CD14-positive monocyte (primary cell): Measurements from ENCODE around the gene TMEM40. TPM values are rescaled to one million over a fixed set of nuclear protein-coding genes. Genes with fewer than 3 reads are reported as not detected.

Experiments used
- DNase-seq, 3 donors: peaks; one replicate each; pipeline ENCODE4 v3.0.0-alpha.2; 2011 to 2022
- H2AFZ ChIP-seq: 2 replicates; pipeline ENCODE4 v1.6.0; 2012; ENCODE audit warnings: mild to moderate bottlenecking, low read depth, low read length, inconsistent platforms; ENCODE audit not compliant: insufficient read depth, poor library complexity, severe bottlenecking
- H3K27ac ChIP-seq, 2 donors: 1 replicate in 1 of 2; 2 replicates in 1 of 2; pipeline ENCODE4 v1.5.1; 2012 to 2013; ENCODE audit warnings: low read length in 2 of 2, control low read depth in 1 of 2, inconsistent platforms in 1 of 2, low read depth in 1 of 2, mild to moderate bottlenecking in 1 of 2
- H3K27me3 ChIP-seq, 2 donors: one replicate each; pipeline versions ENCODE4 v1.6.0 to v1.6.1; 2011 to 2013; ENCODE audit warnings: low read length in 2 of 2; ENCODE audit not compliant: control insufficient read depth in 2 of 2, insufficient read depth in 2 of 2
- H3K36me3 ChIP-seq, 2 donors: replicated peaks in 1 of 2; 1 replicate in 1 of 2; 2 replicates in 1 of 2; pipeline versions ENCODE4 v1.5.1 to v1.6.1; 2012 to 2013; ENCODE audit warnings: low read length in 2 of 2, control low read depth in 1 of 2, inconsistent platforms in 1 of 2, mild to moderate bottlenecking in 1 of 2; ENCODE audit not compliant: insufficient read depth in 2 of 2, control insufficient read depth in 1 of 2
- H3K4me1 ChIP-seq, 2 donors: 1 replicate in 1 of 2; 2 replicates in 1 of 2; pipeline versions ENCODE4 v1.5.1 to v1.6.1; 2012 to 2013; ENCODE audit warnings: low read length in 2 of 2, control low read depth in 1 of 2, inconsistent platforms in 1 of 2, mild to moderate bottlenecking in 1 of 2, moderate library complexity in 1 of 2; ENCODE audit not compliant: insufficient read depth in 2 of 2, control insufficient read depth in 1 of 2
- H3K4me2 ChIP-seq: replicated peaks from 2 replicates; pipeline ENCODE3; 2012; ENCODE audit warnings: low read length, moderate library complexity, mild to moderate bottlenecking; ENCODE audit not compliant: poor library complexity, severe bottlenecking; ENCODE audit errors: extremely low read depth
- H3K4me3 ChIP-seq, 3 experiments: fragments of 200-600 bp in 1 of 3; sonication (generic) in 1 of 3; replicated peaks in 1 of 3; 1 replicate in 2 of 3; 2 replicates in 1 of 3; pipeline ENCODE4 v1.5.1; 2011 to 2013; ENCODE audit warnings: low read length in 3 of 3, mild to moderate bottlenecking in 3 of 3, control low read depth in 2 of 3, low read depth in 2 of 3, inconsistent platforms in 1 of 3, moderate library complexity in 1 of 3
- H3K79me2 ChIP-seq: 2 replicates; pipeline ENCODE4 v1.6.0; 2012; ENCODE audit warnings: mild to moderate bottlenecking, control low read depth, inconsistent platforms, low read length, moderate library complexity; ENCODE audit not compliant: insufficient read depth
- H3K9ac ChIP-seq: 2 replicates; pipeline ENCODE4 v1.6.0; 2017; ENCODE audit warnings: low read length, mild to moderate bottlenecking; ENCODE audit not compliant: insufficient read depth, poor library complexity, severe bottlenecking
- H3K9me3 ChIP-seq, 2 donors: replicated peaks in 1 of 2; 1 replicate in 1 of 2; 2 replicates in 1 of 2; pipeline versions ENCODE4 v1.5.1 to v1.6.1; 2012 to 2013; ENCODE audit warnings: low read length in 2 of 2, control low read depth in 1 of 2; ENCODE audit not compliant: control insufficient read depth in 1 of 2, insufficient read depth in 1 of 2
- H4K20me1 ChIP-seq: 2 replicates; pipeline ENCODE4 v1.6.0; 2012; ENCODE audit warnings: mild to moderate bottlenecking, low read length, control low read depth, moderate library complexity; ENCODE audit not compliant: insufficient read depth
- H3K27ac Mint-ChIP-seq, 7 donors: one replicate each; pipeline ENCODE4 v1.8.0; 2020; ENCODE audit warnings: mild to moderate bottlenecking in 7 of 7, mixed read lengths in 7 of 7, moderate library complexity in 6 of 7, inconsistent platforms in 2 of 7
- H3K27me3 Mint-ChIP-seq, 3 donors: one replicate each; pipeline ENCODE4 v1.8.0; 2021 to 2022; ENCODE audit warnings: low read depth in 3 of 3, mild to moderate bottlenecking in 3 of 3, mixed read lengths in 3 of 3, moderate library complexity in 3 of 3, inconsistent platforms in 1 of 3
- H3K36me3 Mint-ChIP-seq, 2 donors: one replicate each; pipeline ENCODE4 v1.8.0; 2020; ENCODE audit warnings: mixed read lengths in 2 of 2, inconsistent platforms in 1 of 2, mild to moderate bottlenecking in 1 of 2
- H3K4me1 Mint-ChIP-seq: one replicate; pipeline ENCODE4 v1.8.0; 2020; ENCODE audit warnings: mild to moderate bottlenecking, mixed read lengths
- H3K4me3 Mint-ChIP-seq, 2 donors: one replicate each; pipeline ENCODE4 v1.8.0; 2020; ENCODE audit warnings: mild to moderate bottlenecking in 2 of 2, mixed read lengths in 2 of 2, moderate library complexity in 1 of 2
- H3K9me3 Mint-ChIP-seq, 7 donors: one replicate each; pipeline ENCODE4 v1.8.0; 2020 to 2022; ENCODE audit warnings: mixed read lengths in 7 of 7, mild to moderate bottlenecking in 6 of 7, moderate library complexity in 6 of 7, inconsistent platforms in 2 of 7
- WGBS: methylation state at CpG from one replicate; pipeline ENCODE4 v1.1.5; 2013; ENCODE audit warnings: missing lambda C conversion rate; ENCODE audit not compliant: insufficient coverage; 5-methylcytosine and 5-hydroxymethylcytosine counted together
- intact Hi-C, 2 donors: fragments of 100-400 bp; cut with micrococcal nuclease; formaldehyde crosslinking; loops; one replicate each; pipeline versions ENCODE4 v1.15.0 to v1.15.1; 2023
- polyA plus RNA-seq, 3 donors: library from polyadenylated mRNA; depleted of rRNA in 1 of 3; unstranded in 2 of 3; stranded (reverse) in 1 of 3; fragments of 300-500 nt in 2 of 3; fragments of >200 nt in 1 of 3; fragmentation: Illumina TruSeq in 2 of 3; gene quantifications; 1 replicate in 2 of 3; 2 replicates in 1 of 3; pipeline ENCODE4 v1.2.3, GENCODE V29; 2012 to 2021
- TF ChIP-seq, protein P1 (sequence below): fragments of 200-600 bp; IDR thresholded peaks from one replicate; pipeline ENCODE4 v1.8.0; 2022; ENCODE audit warnings: antibody characterized with exemption, mild to moderate bottlenecking

Gene TMEM40
- polyA plus RNA-seq, 3 donors, result 0.92 TPM; not detected in 2

DNA sequence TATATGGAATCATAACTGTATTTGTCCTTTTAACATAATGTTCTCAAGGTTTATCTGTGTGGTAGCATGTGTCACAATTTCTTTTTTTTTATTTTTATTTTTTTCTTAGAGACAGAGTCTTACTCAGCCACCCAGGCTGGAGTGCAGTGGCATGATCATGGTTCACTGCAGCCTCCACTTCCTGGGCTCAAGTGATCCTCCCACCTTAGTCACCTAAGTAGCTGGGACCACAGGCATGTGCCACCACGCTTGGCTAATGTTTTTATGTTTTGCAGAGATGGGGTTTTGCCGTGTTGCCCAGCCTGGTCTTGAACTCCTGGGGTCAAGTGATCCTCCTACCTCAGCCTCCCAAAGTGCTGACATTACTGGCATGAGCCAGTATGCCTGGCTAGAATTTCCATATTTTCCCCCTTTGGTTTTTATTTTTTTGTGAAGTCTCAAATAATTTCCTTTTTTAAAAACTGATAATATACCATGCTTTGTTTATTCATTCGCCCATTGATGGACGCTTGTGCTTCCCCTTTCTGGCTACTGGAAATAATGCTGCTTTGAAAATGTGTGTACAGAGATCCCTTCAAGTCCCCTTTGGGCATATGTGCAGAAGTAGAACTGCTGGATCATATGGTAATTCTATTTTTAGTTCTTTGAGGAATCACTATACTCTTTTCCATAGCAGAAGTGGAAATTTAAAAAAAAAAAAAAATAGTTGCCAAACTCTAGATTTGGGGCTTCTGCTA, 28.4 kb downstream of the TMEM40 start:
- Mint-ChIP-seq H3K27me3 (peaks cover 1 to 5% (median 1%) of the 10 kb centered on the region in 3 donors), H3K4me1 (peaks cover 14% of the 10 kb centered on the region), H3K9me3 (peaks cover 0 to 3% (median 0%) of the 10 kb centered on the region in 7 donors), H3K36me3 (no peaks in the 10 kb centered on the region), H3K4me3 (no peak overlapping the region), H3K27ac (peak overlapping the region in 1 of 7 donors; percentile 46)
- intact Hi-C loops, result no loop called here
- H2AFZ ChIP-seq, result no peak overlapping the region
- no peaks in the 10 kb centered on the region for H4K20me1 ChIP-seq
- no peak overlapping the region for H3K4me2 ChIP-seq
- H3K4me3 ChIP-seq, result no peak overlapping the region
- no peak for DNase-seq
- no CpG with 5 or more reads among the region's 4 CpGs for WGBS
- peaks cover 0 to 4% of the 10 kb centered on the region in 2 donors for H3K4me1 ChIP-seq
- no peaks in the 10 kb centered on the region for H3K79me2 ChIP-seq
- no peak overlapping the region for H3K9ac ChIP-seq
- H3K27ac ChIP-seq, result no peak overlapping the region
- no peaks in the 10 kb centered on the region for H3K9me3 ChIP-seq
- TF ChIP-seq, protein P1, sequence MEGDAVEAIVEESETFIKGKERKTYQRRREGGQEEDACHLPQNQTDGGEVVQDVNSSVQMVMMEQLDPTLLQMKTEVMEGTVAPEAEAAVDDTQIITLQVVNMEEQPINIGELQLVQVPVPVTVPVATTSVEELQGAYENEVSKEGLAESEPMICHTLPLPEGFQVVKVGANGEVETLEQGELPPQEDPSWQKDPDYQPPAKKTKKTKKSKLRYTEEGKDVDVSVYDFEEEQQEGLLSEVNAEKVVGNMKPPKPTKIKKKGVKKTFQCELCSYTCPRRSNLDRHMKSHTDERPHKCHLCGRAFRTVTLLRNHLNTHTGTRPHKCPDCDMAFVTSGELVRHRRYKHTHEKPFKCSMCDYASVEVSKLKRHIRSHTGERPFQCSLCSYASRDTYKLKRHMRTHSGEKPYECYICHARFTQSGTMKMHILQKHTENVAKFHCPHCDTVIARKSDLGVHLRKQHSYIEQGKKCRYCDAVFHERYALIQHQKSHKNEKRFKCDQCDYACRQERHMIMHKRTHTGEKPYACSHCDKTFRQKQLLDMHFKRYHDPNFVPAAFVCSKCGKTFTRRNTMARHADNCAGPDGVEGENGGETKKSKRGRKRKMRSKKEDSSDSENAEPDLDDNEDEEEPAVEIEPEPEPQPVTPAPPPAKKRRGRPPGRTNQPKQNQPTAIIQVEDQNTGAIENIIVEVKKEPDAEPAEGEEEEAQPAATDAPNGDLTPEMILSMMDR, result no peak
- H3K36me3 ChIP-seq, result no peaks in the 10 kb centered on the region
- H3K27me3 ChIP-seq, result no peaks in the 10 kb centered on the region

DNA sequence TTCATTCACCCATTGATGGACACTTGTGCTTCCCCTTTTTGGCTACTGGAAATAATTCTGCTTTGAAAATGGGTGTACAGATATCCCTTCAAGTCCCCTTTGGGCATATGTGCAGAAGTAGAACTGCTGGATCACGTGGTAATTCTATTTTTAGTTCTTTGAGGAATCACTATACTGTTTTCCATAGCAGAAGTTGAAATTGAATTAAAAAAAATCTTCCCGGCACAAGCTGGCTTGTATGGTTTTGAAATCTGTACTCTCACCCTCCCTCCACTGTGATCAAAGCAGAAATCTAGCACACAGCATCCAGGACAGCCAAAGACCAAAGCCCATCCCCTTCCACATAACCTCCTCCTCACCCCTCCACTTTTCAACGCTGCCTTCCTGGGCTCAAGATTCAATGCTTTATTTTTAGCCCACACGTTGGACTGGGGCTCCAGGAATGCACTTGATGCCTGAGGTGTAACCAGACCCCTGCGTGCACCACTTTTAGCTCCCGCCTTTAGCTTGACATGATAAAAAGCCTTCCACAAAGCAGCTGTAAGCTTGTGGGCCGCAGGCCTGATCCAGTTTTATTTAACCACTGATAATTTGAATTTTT, 29.9 kb downstream of the TMEM40 start:
- DNase-seq, result no peak
- H3K9ac ChIP-seq, result no peak overlapping the region
- no peaks in the 10 kb centered on the region for H3K36me3 Mint-ChIP-seq
- peaks cover 0 to 6% (median 0%) of the 10 kb centered on the region in 7 donors for H3K9me3 Mint-ChIP-seq
- TF ChIP-seq, protein P1, result no peak
- H3K4me1 Mint-ChIP-seq, result peaks cover 5% of the 10 kb centered on the region
- peaks cover 0 to 4% of the 10 kb centered on the region in 2 donors for H3K4me1 ChIP-seq
- peaks cover 0 to 5% (median 1%) of the 10 kb centered on the region in 3 donors for H3K27me3 Mint-ChIP-seq
- H3K27ac Mint-ChIP-seq, result peak overlapping the region in 2 of 7 donors; percentile 1 to 74
- 56% methylated on average over 5 of the region's 7 CpGs for WGBS
- intact Hi-C loops, result loop anchor here in 1 of 2 donors (10.0 kb wide), 1 partner anchor 594 kb away; no protein-coding TSS in a partner anchor
- H4K20me1 ChIP-seq, result no peaks in the 10 kb centered on the region
- H3K4me2 ChIP-seq, result no peak overlapping the region
- no peak overlapping the region for H3K4me3 ChIP-seq
- no peaks in the 10 kb centered on the region for H3K79me2 ChIP-seq
- H3K4me3 Mint-ChIP-seq, result no peak overlapping the region
- H3K27me3 ChIP-seq, result no peaks in the 10 kb centered on the region
- no peaks in the 10 kb centered on the region for H3K36me3 ChIP-seq
- no peak overlapping the region for H3K27ac ChIP-seq
- no peaks in the 10 kb centered on the region for H3K9me3 ChIP-seq
- H2AFZ ChIP-seq, result peak overlapping the region; percentile 2
